Bronchial smooth muscle cell (primary cell): ENCODE data around the gene RAB33A. TPM values are rescaled to one million over a fixed set of nuclear protein-coding genes. Genes with fewer than 3 reads are reported as not detected.

ENCODE experiments used
- total RNA-seq: library from RNA; depleted of rRNA; stranded (reverse); fragments of >200 nt; gene quantifications from 2 replicates; pipeline ENCODE4 v1.2.1, GENCODE V29; 2014

The RAB33A gene
- total RNA-seq, result 2.5 and 4.4 TPM in 2 replicates

DNA sequence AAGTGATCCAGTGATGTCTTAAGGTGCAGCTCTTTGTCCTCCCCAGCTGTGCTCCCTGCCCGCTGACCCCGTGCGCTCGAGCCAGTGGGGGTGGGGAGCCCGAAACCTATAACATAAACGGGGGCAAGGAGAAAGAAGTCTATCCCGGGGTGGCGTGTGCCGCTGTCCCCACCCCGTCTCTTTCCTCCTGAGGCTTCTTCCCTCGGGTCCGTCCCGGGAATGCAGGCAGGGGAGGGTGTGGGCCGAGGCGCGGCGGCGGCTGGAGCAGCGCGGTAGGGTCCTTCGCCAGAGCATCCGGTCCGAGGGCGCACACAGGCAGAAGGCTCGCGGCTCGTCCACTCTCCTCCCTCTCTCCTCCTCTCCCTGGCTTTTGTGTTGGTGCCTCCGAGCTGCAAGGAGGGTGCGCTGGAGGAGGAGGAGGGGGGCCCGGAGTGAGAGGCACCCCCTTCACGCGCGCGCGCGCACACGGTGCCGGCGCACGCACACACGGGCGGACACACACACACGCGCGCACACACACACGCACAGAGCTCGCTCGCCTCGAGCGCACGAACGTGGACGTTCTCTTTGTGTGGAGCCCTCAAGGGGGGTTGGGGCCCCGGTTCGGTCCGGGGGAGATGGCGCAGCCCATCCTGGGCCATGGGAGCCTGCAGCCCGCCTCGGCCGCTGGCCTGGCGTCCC, at the start of gene RAB33A:
Gene RAB33A, plus strand, starts transcription at position 517 of the 681 bp plus-strand sequence. Its CDS starts 101 bp downstream, at position 618.

DNA sequence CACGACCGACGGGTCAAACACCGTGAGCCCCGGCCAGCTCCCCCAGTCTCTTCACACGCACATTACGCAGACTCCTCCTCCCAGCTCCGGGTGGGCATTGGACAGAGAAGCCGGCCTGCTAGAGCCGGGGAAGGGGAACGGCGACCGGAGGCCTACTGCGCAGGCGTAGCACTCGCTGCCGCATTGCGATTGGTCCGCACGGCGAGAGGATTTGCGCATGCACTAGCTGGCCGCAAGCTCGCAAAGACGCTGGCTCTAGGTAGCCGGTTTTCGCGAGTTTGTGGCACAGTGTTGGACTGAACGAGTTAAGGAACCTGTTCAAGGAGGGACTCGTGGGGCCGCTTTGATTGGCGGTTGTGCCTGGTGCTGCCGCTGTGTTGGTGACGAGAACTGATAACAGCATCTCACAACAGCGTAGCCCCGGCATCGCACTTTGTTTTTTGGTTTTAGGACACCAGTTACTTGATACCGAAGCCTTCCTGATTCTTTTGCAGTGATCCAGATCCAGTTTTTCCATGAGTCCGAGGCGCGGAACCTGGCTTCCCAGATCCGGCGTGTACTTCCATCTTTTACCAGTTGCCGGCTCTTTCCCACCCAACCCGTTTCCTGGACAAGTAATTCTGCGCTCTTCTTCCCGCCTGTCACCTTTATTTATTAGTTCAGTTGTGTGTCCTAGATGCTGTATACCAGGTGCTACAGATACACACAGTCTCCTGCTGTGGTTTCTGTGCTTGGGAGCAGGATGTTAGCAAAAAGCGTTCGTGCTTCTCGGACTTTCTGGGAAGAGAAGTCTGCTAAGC, 5.9 kb upstream of the RAB33A start, which contains the start of gene AIFM1:
Gene AIFM1, minus strand, starts transcription at position 139 of the 800 bp plus-strand sequence. CDS start 185 bp downstream, outside the sequence.

Other genes with a start within 250 kb of the RAB33A start
- gene BCORL1, start 189.3 kb upstream of the RAB33A start, total RNA-seq, result 1.9 and 3.3 TPM in 2 replicates
- gene ELF4, start 61.5 kb upstream of the RAB33A start, total RNA-seq, result 6.1 and 7.8 TPM in 2 replicates
- gene AIFM1, start 6.1 kb upstream of the RAB33A start, total RNA-seq, result 18.4 and 24.1 TPM in 2 replicates
- 1.0 and 1.9 TPM in 2 replicates for gene ZNF280C, start 96.9 kb downstream of the RAB33A start, total RNA-seq
- gene SLC25A14, start 168.0 kb downstream of the RAB33A start, total RNA-seq, result 10.4 and 14.2 TPM in 2 replicates
- gene GPR119, start 213.7 kb downstream of the RAB33A start, total RNA-seq, result not detected in 2 replicates
- 38.9 and 42.6 TPM in 2 replicates for gene RBMX2, start 230.0 kb downstream of the RAB33A start, total RNA-seq